A172 (cell line): Measurements from ENCODE around the gene EDN3. TPM values are rescaled to one million over a fixed set of nuclear protein-coding genes. Genes with fewer than 3 reads are reported as not detected.
"Not testable (repeated sequence)": the region's sequence is repeated elsewhere in the genome, so short reads cannot be mapped to it uniquely, and the experiment has no call there.

Experiments
- DNase-seq: peaks from one replicate; pipeline ENCODE4 v3.0.0-alpha.2; 2015; ENCODE audit warnings: low spot score
- total RNA-seq: library from RNA; depleted of rRNA; stranded (reverse); fragments of >200 nt; shearing (Covaris generic); gene quantifications from 2 replicates; pipeline ENCODE4 v1.2.3, GENCODE V29; 2014

Gene EDN3
- total RNA-seq, 1 experiment from 2014 or later, result not detected

- no peak for DNase-seq
These were observed 35.0 kb downstream of the EDN3 start for GRCh38 chr20:59335377-59335776.

GRCh38 chr20:59336540-59336939 is 36.1 kb downstream of the EDN3 start:
- no peak for DNase-seq

DNA sequence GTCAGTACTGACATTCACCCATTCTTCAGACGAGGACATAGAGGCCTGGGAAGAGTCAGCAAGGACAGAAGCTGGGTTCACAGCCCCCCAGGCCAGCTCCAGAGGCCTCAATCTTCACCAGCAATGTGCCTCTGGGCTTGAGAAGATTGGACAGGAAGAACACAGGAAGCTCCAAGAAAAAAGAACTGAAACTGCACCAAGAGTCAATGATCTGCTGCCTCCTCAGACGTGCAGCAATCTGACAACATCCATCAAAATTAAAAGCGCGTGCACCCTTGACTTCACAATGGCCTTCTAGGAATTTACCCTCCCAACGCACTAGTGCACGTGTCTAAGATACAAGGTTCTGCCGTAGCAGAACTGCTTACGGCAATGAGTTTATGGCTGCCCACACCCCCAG is 38.0 kb downstream of the EDN3 start:
- not testable (repeated sequence) for DNase-seq

DNA sequence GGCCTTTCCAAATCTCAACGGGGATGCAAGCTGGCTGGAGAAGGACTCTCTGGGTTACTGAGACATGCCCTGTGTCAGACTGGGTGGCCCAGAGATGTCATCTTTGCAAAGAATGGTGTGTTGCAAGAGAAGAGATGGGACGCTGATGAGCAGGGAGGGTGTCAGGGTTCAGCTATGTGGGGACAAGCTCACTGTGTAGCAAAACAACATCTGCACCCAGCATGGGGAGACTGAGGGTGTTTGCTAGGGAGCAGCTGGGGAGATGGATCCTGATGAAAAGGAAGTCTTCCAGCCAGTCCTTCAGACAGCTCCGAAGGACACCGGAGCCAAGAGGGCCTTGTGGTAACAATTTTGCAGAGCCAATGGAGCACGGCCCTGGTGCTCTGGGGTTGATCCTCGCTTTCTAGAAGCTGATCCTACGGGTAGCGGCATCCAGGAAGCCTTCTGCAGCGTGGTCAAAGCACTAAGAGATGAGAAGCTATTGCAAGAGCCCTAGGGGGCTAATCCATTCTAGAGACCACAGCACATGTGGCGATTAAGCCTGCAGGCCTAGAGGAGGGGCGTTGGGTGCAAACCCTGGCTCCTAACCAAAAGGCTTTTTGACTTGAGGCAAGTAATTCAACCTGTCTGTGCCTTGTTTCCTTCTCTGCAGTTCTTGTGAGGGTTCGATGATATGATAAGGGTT is 39.9 kb downstream of the EDN3 start:
- DNase-seq, result no peak

DNA sequence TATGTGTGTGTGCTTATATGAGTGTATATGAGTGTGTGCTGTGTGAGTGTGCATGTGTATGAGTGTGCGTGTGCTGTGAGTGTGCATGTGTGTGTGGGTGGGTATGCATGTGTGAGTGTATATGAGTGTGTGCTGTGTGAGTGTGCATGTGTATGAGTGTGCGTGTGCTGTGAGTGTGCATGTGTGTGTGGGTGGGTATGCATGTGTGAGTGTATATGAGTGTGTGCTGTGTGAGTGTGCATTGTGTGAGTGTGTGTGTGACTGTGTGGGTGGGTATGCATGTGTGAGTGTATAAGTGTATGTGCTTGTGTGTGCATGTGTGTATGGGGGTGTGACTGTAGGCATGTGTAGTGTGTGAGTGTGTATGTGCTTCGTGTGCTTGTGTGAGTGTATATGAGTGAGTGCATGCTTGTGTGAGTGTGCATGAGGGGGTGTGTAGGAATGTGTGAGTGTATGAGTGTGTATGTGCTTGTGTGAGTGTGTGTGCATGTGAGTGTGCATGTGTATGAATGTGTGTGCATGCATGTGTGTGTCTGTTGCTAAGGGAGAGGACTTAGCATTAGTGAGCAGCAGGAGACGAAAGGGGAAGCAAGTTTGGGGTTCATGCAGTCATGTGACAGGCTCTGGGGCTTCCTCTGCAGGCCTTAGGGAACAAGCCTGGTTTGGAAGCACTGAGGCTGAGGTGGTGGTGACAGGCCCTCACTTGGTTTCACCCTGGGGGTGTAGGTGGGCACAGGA is 41.0 kb downstream of the EDN3 start:
- not testable (repeated sequence) for DNase-seq

GRCh38 chr20:59342023-59342957 is 41.9 kb downstream of the EDN3 start:
- DNase-seq, result no peak

DNA sequence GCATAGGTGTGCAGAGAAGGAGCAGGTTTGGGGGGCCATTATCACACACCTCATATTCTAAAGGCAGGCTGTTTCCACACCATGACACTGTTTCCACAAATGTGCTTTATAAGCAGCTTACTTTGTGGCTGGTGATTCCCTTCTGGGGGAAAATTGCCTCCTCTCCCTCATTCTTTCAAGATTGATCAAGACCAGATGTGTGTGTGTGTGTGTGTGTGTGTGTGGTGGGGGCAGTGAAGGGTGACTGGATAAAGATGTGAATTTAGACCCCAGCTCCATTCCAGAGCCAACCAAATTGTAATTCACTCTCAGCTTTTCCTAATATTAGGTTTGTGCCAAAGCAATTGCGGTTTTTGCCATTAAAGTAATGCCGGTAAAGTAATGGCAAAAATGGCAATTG is 45.6 kb downstream of the EDN3 start:
- no peak for DNase-seq

- DNase-seq, result no peak
These were observed 48.9 kb downstream of the EDN3 start for GRCh38 chr20:59349277-59349676.

GRCh38 chr20:59350330-59351156 is 50.1 kb downstream of the EDN3 start:
- DNase-seq, result no peak

DNA sequence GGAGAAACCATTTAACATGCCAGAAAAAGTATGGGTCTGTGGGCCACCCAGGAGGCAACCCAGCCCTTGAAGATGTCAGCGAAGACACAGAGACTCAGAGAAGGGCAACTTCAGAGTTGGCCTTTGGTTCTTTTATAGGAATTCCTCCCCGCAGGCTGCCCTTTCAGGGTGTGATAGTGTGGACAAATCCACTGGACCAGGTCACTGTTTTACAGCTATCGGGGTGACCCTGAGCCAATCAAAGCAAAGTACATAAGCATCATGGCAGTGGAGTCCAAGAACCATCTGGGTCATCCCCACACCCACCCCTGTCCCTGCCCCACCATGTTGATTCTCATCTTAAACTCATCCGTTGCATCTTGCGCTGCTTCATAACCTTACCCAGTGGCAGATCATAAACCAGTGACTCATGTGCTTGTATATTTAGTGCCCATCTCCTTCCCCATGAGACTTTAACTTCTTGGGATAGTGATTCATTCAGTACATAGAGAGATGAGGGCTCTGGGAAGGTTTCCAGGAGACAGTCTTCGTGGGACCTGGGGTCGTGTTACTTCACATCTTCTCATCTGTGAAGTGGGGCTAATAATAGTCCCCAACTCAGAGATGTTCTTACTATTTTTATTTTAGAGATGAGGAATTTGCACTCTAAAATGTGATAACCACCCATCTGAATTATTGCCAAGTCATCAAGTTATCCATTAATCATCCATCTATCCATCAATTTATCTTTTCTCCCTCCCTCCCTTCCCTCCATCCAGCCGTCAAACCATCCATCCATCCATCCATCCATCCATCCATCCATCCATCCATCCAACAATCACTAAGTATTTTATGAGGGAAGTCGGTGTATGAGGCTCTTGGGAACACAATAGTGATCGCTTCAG is 51.0 kb downstream of the EDN3 start:
- DNase-seq, result peak; percentile 64

DNA sequence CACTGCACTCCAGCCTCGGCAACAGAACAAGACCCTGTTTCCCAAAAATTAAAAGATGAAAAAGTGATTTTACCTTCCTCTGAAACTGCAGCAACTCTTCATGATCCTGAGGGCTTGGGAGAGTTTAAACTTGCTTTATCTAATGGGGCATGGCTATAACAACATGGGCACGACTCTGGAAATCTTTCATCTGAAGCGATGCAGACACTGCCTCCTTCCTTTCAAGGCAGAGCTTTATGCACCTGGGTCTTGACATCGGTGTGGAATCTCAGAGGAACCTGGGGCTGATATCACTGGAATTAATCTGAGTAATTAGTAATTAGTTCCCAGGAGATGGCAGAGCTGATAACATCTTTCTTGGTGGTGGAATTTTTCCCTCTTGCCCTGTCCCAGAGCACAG is 52.1 kb downstream of the EDN3 start:
- DNase-seq, result no peak

DNA sequence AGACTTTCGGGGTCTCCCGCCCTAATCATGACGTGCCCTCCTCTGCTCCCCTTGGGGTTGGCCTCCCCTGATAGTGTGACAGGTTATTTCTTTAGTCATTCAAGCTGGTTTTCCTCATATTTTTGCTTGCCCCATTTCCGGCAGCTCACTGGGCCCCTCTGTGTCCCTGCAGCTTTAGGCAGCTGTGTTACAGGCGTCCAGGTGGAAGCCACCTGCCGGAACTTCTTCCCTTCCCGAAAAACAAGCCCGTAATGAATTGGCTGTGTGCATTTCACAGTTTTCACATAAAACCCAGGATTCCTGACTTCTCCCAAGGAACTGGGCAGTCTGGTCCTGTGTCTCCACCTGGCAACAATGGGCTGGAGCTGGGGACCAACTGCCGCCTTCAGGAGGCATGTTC is 52.6 kb downstream of the EDN3 start:
- DNase-seq, result no peak

DNA sequence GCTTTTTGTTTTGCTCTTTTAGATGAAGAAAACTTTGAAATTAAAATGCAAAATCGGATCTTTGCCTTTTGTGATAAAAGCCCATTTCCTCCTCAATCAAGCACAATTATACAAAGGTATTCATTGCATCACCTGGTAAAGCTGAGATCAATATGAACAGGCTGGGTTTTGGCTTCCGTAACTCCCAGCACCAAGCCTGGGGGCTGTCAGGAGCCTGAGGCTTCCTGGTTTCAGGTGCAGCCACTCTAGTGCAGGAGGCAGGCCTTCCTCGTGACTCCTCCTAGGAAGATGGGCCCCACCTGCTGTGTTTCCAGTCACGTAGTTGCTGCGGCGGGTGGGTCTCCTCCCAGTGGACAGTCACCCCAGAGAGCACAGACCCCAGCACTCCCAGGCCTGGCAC is 54.0 kb downstream of the EDN3 start:
- DNase-seq, result no peak

DNA sequence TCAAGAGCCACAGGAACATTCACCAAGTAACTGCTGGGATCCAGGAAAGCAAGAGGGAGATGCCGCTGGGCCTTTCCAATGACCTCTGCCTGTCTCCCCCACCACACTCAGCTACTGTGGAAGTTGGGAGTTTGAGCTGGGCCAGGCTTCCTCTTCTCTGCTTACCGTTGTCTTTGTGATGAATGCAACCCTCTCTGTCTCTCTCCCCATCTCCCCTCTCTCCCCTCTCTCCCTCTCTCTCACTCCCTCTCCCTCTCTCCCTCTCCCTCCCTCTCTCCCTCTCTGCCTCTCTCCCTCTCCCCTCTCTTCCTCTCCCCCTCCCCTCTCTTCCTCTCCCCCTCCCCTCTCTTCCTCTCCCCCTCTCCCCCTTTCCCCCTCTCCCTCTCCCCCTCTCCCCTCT is 54.8 kb downstream of the EDN3 start:
- no peak for DNase-seq

GRCh38 chr20:59356662-59357165 is 56.3 kb downstream of the EDN3 start:
- DNase-seq, result no peak

DNA sequence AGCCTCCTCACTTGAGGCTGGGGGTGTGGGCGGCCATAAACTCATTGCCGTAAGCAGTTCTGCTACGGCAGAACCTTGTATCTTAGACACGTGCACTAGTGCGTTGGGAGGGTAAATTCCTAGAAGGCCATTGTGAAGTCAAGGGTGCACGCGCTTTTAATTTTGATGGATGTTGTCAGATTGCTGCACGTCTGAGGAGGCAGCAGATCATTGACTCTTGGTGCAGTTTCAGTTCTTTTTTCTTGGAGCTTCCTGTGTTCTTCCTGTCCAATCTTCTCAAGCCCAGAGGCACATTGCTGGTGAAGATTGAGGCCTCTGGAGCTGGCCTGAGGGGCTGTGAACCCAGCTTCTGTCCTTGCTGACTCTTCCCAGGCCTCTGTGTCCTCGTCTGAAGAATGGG is 58.4 kb downstream of the EDN3 start:
- DNase-seq, result not testable (repeated sequence)

DNA sequence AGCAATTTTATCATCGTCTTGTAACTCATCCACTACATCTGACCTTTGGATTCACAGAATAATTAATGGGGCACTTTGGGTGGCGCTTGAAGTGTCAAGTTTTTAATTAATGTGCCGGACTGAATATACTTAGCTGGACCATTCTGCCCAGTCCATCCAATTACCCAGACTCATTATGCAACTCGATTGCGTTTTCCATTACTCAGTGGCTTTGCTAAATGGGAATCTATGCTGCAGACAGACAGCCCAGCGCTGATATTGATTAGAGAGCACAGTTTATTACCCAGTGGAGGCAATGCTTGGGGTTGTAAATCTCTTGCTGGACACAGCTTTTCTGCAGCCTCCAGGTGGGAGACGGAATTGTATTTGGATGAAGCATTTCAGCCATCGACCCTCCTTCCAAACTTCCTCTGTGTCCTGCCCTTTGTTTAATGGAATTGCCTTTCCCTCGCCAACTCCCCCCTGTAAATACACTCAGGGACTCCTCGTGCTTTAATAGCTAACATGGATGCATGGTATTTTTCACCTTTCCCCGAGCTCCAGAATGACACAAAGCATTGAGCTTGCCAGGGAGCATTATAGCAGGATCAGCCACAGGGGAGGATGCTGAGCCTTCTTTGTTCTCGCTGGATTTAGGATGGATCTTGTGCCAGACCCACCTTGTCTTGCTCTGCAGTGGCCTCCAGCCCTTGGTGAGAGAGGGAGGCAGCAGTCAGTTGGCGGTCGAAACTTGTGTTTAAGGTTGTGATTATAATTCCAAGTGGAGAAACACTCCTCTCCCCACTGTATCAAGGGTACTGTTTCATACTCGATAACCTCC is 59.7 kb downstream of the EDN3 start:
- DNase-seq, result no peak

DNA sequence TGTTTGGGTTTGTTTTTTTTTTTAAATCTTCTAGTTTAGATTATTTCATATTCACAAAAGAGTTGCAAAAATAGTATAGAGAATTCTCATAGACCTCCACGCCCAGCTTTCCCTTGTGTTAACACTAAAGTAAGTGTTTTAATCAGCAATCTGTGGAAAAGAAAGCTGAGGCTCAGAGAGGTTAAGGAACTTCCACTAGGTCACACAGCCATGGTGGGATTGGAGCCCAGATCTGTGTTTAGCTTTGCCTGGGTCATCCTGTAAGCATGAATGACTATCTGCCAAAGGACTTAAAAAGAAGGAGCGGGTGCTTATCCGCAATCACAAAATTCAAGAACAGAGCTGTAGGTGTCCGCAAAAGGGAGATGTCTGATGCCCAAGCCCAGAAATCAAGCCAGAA is 60.5 kb downstream of the EDN3 start:
- DNase-seq, result no peak

DNA sequence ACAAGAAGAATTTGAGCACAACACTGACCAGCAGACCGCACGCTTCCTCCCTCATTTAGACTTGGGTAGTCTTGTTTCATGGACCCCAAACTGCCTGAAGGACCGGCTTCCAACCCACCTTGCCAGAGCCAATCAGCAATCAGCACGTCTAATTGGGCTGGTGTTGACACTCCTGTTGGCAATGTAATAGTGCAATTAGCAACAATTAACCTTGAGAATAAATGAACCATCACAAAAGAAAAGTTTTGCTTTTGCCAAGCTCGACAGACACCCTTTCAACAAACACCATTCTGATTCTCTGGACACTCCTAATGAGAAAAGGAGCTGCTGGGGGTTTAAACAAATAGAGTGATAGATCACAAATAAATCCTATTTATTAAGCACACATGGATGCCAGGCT is 61.0 kb downstream of the EDN3 start:
- DNase-seq, result no peak
